ENCODE results near the gene DNAJB6. TPM values are rescaled to one million over a fixed set of nuclear protein-coding genes. Genes with fewer than 3 reads are reported as not detected.

Gene DNAJB6
- total RNA-seq, 1 donor from 2014 or later = 155 TPM

DNA sequence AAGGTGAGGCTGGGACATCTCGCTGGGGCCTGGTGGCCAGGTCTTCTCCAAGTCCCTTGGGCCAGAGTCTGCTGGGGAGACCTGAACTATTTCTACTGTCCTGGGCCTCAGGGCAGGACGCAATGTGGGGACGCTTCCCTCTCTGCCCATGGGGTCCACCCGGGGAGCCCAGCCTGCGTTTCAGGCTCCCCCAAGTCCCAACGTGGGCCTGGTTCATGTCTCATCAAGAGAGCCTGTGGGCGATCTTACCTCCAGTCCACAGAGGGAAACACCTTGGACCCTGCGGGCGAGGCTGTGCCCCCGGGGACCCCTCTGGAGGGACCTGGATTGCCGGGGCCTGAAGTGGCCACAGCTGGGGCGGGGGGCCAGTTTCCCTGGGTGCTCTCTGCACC, 91.7 kb downstream of the DNAJB6 start:
- TF ChIP-seq, protein P1, sequence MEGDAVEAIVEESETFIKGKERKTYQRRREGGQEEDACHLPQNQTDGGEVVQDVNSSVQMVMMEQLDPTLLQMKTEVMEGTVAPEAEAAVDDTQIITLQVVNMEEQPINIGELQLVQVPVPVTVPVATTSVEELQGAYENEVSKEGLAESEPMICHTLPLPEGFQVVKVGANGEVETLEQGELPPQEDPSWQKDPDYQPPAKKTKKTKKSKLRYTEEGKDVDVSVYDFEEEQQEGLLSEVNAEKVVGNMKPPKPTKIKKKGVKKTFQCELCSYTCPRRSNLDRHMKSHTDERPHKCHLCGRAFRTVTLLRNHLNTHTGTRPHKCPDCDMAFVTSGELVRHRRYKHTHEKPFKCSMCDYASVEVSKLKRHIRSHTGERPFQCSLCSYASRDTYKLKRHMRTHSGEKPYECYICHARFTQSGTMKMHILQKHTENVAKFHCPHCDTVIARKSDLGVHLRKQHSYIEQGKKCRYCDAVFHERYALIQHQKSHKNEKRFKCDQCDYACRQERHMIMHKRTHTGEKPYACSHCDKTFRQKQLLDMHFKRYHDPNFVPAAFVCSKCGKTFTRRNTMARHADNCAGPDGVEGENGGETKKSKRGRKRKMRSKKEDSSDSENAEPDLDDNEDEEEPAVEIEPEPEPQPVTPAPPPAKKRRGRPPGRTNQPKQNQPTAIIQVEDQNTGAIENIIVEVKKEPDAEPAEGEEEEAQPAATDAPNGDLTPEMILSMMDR (IDR thresholded peaks at IDR 0.05; ENCODE audit: unreplicated experiment) = no peak
- peaks cover 10% of the 10 kb centered on the region for H3K27me3 Mint-ChIP-seq (ENCODE audit: unreplicated experiment)
- H3K9me3 Mint-ChIP-seq (ENCODE audit: unreplicated experiment) = no peaks in the 10 kb centered on the region
- H3K36me3 Mint-ChIP-seq (ENCODE audit: low read depth, unreplicated experiment) = peaks cover 16% of the 10 kb centered on the region
- peaks cover 9% of the 10 kb centered on the region for H3K4me1 Mint-ChIP-seq (ENCODE audit: unreplicated experiment)
- no peak overlapping the region for H3K27ac Mint-ChIP-seq (ENCODE audit: unreplicated experiment)
- H3K4me3 Mint-ChIP-seq (ENCODE audit: unreplicated experiment) = no peak overlapping the region
- no peak for DNase-seq (ENCODE audit: low spot score)

DNA sequence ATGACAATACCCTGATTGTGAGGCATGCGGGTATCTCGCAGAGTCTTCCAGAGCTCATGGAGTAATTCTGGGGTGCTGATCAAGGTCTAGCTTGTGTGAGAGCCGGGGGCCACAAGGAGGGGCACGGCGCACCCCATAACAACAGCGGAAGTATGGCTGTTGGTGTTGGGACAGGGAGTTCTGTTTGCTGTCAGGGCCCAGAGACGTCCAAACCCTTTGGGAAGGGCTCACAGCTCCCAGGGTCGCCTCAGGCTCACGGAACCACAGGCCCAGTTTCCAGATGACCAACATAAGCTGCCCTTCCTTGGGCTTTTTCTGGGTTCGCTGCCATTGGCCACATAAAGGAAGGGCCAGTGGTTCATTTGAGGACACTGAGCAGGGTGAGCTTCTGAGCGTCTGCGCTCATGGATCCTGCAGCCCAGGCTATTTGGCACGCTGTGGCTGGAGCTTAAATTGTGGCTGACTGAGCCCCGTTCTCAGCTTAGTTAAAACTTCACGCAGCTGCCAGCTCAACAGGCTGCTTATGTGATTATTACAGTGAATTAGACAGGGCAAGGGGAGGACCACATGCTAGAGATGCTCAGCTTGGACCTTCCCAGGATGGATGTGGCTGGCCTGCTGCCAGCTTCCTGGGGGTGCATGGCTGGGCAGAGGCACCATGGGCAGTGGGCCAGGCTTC, 92.3 kb downstream of the DNAJB6 start:
- no peak for DNase-seq (ENCODE audit: low spot score)
- peaks cover 20% of the 10 kb centered on the region for H3K36me3 Mint-ChIP-seq (ENCODE audit: low read depth, unreplicated experiment)
- peaks cover 10% of the 10 kb centered on the region for H3K4me1 Mint-ChIP-seq (ENCODE audit: unreplicated experiment)
- H3K9me3 Mint-ChIP-seq (ENCODE audit: unreplicated experiment) = no peaks in the 10 kb centered on the region
- TF ChIP-seq, protein P1 (IDR thresholded peaks at IDR 0.05; ENCODE audit: unreplicated experiment) = no peak
- no peak overlapping the region for H3K27ac Mint-ChIP-seq (ENCODE audit: unreplicated experiment)
- no peak overlapping the region for H3K4me3 Mint-ChIP-seq (ENCODE audit: unreplicated experiment)
- peaks cover 12% of the 10 kb centered on the region for H3K27me3 Mint-ChIP-seq (ENCODE audit: unreplicated experiment)

DNA sequence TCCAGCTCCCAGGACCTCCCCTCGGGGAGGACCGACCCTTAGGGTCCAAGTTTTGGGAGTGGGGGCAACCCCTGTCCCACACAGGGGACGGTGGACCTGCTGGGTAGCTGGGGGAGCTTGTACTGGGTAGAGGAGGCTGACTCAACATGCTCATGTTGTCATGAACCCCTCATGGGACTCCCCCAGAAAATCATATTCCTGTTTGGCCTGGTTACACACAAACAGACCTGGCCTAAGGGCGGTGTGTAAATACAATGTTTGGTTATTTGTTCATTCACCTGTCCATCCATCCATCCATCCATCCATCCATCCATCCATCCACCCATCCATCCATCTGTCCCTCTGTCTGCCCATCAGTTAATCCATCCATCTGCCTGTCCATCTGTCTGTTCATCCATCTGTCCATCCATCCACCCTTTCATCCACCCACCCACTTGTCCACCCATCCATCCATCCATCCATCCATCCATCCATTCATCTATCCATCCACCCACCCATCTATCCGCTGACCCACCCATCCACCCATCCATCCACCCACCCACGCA, 92.9 kb downstream of the DNAJB6 start:
- DNase-seq (ENCODE audit: low spot score) = no peak
- Mint-ChIP-seq H3K4me1 (ENCODE audit: unreplicated experiment) (peaks cover 10% of the 10 kb centered on the region), H3K27ac (ENCODE audit: unreplicated experiment) (no peak overlapping the region), H3K27me3 (ENCODE audit: unreplicated experiment) (peaks cover 12% of the 10 kb centered on the region), H3K4me3 (ENCODE audit: unreplicated experiment) (peak overlapping the region; percentile 42), H3K36me3 (ENCODE audit: low read depth, unreplicated experiment) (peaks cover 20% of the 10 kb centered on the region), H3K9me3 (ENCODE audit: unreplicated experiment) (no peaks in the 10 kb centered on the region)
- TF ChIP-seq, protein P1 (IDR thresholded peaks at IDR 0.05; ENCODE audit: unreplicated experiment) = no peak

DNA sequence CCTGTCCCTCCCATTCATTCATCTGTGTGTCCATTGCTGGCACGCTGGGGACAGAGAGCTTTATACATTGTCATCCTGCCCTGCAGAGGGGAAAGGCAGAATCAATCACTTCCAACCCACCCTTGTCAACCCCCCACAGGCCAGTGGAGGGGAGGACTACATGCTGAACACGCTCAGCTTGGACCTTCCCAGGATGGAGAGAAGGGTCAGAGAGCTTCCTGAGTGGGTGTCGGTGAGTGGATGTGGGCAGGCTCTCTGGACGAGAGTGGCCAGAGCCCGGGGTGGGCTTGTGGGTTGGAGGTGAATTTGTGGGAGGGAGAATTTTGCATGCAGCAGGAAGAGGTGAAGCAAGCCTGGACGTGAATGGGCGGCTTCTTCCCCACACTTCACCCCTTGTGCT, 93.9 kb downstream of the DNAJB6 start:
- no peak overlapping the region for H3K27ac Mint-ChIP-seq (ENCODE audit: unreplicated experiment)
- peaks cover 20% of the 10 kb centered on the region for H3K36me3 Mint-ChIP-seq (ENCODE audit: low read depth, unreplicated experiment)
- H3K4me3 Mint-ChIP-seq (ENCODE audit: unreplicated experiment) = no peak overlapping the region
- TF ChIP-seq, protein P1 (IDR thresholded peaks at IDR 0.05; ENCODE audit: unreplicated experiment) = no peak
- H3K4me1 Mint-ChIP-seq (ENCODE audit: unreplicated experiment) = peaks cover 10% of the 10 kb centered on the region
- H3K27me3 Mint-ChIP-seq (ENCODE audit: unreplicated experiment) = peaks cover 12% of the 10 kb centered on the region
- DNase-seq (ENCODE audit: low spot score) = no peak
- H3K9me3 Mint-ChIP-seq (ENCODE audit: unreplicated experiment) = no peaks in the 10 kb centered on the region

DNA sequence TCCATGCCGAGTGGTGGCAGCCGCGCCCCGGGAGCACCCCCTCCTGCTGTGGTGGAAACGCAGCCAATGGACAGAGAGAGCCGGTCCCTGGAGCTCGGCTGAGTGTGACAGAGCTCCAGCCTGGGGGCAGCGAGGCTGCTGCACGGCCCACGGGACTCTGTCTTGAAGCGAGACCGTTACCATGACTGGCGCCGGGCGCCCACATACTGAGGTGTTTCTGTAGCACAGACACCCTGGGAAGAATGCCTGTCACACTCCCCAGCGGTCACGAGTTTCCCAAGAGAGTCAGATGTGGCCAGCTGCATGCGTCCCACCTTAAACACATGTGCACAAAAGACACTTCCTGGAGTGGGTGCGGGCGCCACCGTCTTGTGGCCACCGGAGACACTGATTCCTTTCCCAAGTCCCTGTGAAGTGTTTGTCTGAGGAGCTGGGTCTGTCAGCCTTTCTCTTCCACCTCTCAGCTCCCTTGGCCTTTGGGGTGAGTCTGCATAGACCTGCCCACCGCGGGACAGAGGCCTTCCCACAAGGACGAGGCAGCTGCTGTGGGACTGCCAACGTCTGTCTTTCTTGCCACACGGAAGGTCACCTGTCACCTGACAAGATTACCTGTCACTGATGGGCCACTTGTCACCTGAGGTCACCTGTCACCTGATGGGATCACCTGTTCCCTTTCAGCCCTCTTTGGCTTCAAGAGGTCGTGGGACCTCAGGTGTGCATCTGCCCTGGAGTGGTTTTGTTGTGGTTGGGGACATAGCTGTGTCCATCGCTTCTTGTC, 94.6 kb downstream of the DNAJB6 start:
- Mint-ChIP-seq H3K36me3 (ENCODE audit: low read depth, unreplicated experiment) (peaks cover 17% of the 10 kb centered on the region), H3K4me1 (ENCODE audit: unreplicated experiment) (peaks cover 10% of the 10 kb centered on the region)

More for the DNA sequence above, 94.6 kb downstream of the DNAJB6 start:
- Mint-ChIP-seq H3K27ac (ENCODE audit: unreplicated experiment) (no peak overlapping the region), H3K27me3 (ENCODE audit: unreplicated experiment) (peaks cover 9% of the 10 kb centered on the region), H3K9me3 (ENCODE audit: unreplicated experiment) (no peaks in the 10 kb centered on the region), H3K4me3 (ENCODE audit: unreplicated experiment) (no peak overlapping the region)
- TF ChIP-seq, protein P1 (IDR thresholded peaks at IDR 0.05; ENCODE audit: unreplicated experiment) = no peak
- DNase-seq (ENCODE audit: low spot score) = peak; percentile 3

All from endothelial cell (in vitro differentiated cells).